HTR-8/SVneo (cell line): ENCODE measurements around the gene ZNF586.
"Not testable (repeated sequence)": the region's sequence is repeated elsewhere in the genome, so short reads cannot be mapped to it uniquely, and the experiment has no call there.

Experiments used
- DNase-seq: peaks from one replicate; pipeline ENCODE4 v3.0.0; 2011; ENCODE audit warnings: low spot score, mixed read lengths; ENCODE audit not compliant: insufficient read length
- FAIRE-seq: peaks from 2 replicates; lab custom pipeline; 2011; peaks lifted over from hg19 to GRCh38; lab: Jason Lieb, UNC

The ZNF586 gene

GRCh38 chr19:57788114-57788692 is 18.7 kb downstream of the ZNF586 start:
- no peak for FAIRE-seq

GRCh38 chr19:57789288-57789687 is 19.8 kb downstream of the ZNF586 start:
- FAIRE-seq (no peak), DNase-seq (no peak)

More at GRCh38 chr19:57788114-57788692, 18.7 kb downstream of the ZNF586 start:
- no peak for DNase-seq

- DNase-seq, result not testable (repeated sequence)
- peak; percentile 87 for FAIRE-seq
Measured at GRCh38 chr19:57796580-57796979, 27.1 kb downstream of the ZNF586 start.

DNA sequence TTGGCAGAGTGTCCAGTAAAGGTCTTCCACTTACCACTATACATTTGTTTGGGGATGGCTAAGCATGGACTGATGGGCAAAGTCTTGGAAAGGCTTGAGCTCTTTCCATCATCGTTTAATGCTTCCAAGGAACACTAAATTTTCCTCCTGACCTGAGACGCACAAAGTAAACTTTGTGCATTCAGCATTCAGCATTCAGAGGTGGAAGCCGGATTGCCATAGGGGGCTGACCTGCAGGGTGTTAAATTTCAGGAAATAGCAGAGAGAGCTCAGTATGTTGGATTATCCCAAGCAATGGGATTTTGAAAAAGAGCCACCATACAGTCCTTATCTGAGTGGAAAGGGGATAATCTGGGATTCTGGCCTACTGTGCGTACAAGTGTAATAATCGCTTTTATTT is 31.2 kb downstream of the ZNF586 start:
- no peak for DNase-seq
- no peak for FAIRE-seq

DNA sequence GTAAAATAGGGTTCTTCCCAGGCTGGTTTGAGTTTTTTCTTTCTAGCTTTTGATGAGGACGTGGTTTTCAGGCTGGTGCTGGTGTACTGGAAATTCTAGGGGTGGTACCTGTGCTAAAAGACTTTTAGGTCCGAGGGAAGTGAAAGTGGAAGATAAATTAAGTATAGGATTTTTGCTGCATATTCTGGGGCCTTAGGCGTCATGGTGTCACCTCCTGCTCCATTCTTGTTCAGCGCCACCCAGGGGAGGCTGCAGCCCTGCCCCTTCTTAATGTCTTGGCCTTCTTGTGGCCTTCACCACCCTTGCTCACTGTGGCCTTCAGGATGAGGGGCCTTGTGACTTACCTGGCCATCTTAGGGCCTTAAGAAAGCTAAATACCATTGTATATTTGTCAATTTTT is 32.8 kb downstream of the ZNF586 start:
- FAIRE-seq (no peak), DNase-seq (no peak)

GRCh38 chr19:57803265-57803593 is 33.8 kb downstream of the ZNF586 start:
- FAIRE-seq (no peak), DNase-seq (no peak)

GRCh38 chr19:57803594-57804325 is 34.3 kb downstream of the ZNF586 start:
- DNase-seq, result peak; percentile 48
- FAIRE-seq, result no peak

DNA sequence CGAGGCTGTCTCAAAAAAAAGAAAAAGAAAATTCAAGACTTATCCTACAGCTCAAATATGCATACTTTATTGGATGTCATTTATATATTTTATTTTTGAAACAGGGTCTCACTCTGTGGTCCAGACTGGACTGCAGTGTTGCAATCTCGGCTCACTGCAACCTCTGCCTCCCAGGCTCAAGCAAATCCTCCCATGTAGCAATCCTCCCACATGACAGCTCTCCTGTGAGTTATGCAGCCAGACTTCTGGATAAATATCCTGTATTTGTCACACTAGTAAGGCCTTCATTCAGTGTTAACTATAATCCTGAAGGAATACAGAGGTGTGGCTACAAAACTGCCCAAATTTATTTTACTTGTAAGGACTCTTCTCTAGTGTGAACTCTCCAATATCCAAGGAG is 38.1 kb downstream of the ZNF586 start:
- DNase-seq (no peak), FAIRE-seq (no peak)

DNA sequence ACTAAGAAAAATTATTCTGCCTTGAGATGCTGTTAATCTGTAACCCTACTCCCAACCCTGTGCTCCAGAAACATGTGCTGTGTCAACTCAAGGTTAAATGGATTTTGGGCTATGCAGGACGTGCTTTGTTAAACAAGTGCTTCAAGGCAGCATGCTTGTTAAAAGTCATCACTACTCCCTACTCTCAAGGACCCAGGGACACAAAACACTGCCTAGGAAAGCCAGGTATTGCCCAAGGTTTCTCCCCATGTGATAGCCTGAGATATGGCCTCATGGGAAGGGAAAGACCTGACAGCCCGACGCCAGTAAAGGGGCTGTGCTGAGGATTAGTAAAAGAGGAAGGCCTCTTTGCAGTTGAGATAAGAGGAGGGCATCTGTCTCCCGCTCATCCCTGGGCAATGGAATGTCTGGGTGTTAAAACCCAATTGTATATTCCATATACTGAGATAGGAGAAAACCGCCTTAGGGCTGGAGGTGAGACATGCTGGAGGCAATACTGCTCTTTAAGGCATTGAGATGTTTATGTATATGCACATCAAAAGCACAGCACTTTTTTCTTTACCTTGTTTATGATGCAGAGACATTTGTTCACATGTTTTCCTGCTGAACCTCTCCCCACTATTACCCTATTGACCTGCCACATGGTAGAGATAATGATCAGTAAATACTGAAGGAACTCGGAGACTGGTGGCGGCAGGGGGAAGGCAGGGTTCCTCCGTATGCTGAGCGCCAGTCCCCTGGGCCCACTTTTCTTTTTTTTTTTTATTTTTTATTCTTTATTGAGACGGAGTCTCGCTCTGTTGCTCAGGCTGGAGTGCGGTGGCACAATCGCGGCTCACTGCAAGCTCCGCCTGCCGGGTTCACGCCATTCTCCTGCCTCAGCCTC is 41.2 kb downstream of the ZNF586 start:
- DNase-seq, FAIRE-seq: not testable (repeated sequence)

DNA sequence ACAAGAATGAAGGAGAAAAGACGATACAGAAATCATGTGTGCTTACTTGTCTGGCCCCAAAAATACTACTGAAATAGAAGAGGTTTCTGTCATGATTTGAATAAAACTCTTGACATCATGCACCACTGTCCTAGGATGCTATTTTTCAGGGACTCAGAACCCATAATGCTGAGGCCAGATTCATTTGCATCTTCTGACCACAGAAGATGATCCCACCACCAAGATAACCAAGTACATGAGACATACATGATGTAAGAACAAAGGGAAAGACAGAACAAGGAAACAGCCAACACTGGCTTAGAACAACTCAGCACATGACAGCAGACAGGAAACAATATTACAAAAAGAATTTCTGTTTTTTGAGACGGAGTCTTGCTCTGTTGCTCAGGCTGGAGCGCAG is 42.8 kb downstream of the ZNF586 start:
- no peak for DNase-seq
- no peak for FAIRE-seq

GRCh38 chr19:57812975-57813820 is 43.7 kb downstream of the ZNF586 start:
- not testable (repeated sequence) for FAIRE-seq, DNase-seq

GRCh38 chr19:57813919-57814504 is 44.5 kb downstream of the ZNF586 start:
- FAIRE-seq, result no peak

DNA sequence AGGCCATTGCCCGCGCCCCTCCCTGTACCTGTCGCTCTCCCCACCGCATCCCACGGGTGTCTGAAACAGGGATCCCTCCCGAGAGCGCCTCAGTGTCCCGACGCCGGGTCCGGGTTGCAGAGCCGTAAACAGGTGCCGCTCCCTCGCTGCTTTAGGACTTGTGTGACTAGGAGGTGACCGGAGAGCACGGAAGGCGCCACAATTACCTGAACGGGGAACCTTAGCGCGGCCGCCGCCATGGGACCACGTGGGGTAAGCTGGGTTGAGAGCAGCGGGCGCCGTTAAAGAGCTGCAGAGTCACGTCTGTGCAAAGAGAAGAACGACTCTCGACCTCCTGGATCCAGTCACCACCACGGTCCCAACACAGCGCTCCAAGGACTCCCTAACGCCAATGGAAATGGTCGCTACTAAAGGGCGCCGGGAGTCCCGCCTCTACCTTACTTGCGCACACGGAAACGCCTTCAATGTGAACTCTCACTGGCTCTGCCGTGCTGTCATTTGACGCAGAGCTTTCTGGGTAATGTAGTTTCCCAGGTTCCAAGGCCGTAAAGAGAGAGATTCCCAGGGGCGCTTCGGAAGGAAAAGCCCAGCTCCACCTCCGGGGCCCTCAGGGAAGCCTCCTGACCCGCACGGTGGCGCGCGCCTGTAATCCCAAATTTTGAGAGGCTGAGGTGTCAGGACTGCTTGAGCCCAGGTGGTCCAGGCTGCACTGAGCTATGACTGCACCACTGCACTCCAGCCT is 45.2 kb downstream of the ZNF586 start, which contains the start of gene ZNF552:
TSS of gene ZNF552 (minus strand) at position 409 of the 742 bp plus-strand sequence. CDS start at position 239, 170 bp downstream.
- no peak for FAIRE-seq

More at GRCh38 chr19:57813919-57814504, 44.5 kb downstream of the ZNF586 start:
- no peak for DNase-seq

DNA sequence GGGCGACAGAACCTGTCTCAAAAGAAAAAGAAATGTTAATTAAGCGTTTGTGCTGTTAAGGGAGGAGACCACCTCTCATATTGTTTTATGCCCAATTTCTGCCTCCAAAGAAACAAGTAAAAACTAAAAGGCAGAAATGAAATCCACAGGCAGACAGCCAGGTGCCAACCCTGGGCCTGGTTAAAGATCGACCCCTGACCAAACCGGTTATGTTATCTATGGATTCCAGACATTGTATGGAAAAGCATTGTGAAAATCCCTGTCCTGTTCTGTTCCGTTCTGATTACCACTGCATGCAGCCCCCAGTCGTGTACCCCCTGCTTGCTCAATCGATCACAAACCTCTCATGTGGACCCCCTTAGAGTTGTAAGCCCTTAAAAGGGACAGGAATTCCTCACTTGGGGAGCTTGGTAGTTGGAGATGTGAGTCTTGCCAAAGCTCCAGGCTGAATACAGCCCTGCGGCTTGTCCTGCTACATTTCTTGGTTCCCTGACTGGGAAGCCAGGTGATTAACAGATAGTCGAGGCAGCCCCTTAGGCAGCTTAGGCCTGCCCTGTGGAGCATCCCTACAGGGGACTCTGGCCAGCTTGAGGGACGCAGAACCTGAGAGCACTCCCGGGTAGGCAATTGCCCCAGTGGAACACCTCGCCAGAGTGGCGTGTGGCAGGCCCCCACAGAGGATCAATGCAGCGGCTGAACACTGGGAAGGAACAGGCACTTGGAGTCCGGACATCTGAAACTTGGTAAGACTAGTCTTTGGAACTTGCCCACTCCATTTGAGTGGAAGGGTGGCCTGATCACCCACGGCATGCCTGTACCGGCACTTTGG is 46.0 kb downstream of the ZNF586 start:
- FAIRE-seq, result no peak
- no peak for DNase-seq

More for the DNA sequence above, 45.2 kb downstream of the ZNF586 start, which contains the start of gene ZNF552:
- peak; percentile 90 for DNase-seq

DNA sequence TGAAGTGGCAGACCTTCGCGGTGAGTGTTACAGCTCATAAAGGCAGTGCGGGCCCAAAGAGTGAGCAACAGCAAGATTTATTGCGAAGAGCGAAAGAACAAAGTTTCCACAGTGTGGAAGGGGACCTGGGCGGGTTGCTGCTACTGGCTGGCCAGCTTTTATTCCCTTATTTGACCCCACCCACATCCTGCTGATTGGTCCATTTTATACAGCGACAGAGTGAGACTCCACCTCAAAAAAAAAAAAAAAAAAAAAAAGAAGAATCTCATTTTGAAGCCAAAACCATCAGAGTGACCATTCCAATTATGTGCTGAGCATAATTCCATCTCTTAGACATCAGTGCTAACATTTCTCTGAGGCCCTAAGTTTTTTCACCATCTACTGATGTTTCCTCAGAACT is 47.2 kb downstream of the ZNF586 start:
- no peak for DNase-seq
- no peak for FAIRE-seq

DNA sequence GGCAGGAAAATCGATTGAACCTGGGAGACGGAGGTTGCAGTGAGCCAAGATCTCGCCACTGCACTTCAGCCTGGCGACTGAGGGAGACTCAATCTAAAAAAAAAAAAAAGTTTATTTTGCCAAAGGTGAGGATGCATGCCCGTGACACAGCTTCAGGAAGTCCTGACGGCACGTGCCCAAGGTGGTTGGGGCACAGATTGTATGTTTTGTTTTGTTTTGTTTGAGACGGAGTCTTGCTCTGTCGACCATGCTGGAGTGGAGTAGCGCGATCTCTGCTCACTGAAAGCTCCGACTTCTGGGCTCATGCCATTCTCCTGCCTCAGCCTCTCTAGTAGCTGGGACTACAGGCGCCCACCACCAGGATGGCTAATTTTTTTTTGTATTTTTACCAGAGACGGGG is 48.5 kb downstream of the ZNF586 start:
- no peak for FAIRE-seq
- no peak for DNase-seq

DNA sequence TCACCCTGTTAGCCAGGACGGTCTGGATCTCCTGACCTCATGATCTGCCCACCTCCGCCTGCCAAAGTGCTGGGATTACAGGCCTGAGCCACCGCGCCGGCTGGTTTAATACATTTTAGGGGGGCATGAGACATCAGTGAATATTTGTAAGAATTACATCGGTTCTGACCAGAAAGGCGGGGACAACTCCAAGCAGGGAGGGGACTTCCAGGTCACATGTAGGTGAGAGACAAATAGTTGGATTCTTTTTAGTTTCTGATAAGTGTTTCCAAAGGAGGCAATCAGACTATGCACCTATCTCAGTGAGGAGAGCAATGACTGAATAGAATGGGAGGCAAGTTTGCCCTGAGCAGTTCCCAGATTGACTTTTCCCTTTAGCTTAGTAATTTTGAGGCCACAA is 48.9 kb downstream of the ZNF586 start:
- DNase-seq (no peak), FAIRE-seq (no peak)
